ENCODE data around the gene LBR. TPM values are rescaled to one million over a fixed set of nuclear protein-coding genes. Genes with fewer than 3 reads are reported as not detected.
A peak's percentile ranks its signal among the peaks of the same experiment; 100 is the strongest.

Gene LBR
- total and polyA plus RNA-seq, 2 of the 4 experiments (the other 2 are of a cell fraction) = 21.3 to 24.9 TPM

DNA sequence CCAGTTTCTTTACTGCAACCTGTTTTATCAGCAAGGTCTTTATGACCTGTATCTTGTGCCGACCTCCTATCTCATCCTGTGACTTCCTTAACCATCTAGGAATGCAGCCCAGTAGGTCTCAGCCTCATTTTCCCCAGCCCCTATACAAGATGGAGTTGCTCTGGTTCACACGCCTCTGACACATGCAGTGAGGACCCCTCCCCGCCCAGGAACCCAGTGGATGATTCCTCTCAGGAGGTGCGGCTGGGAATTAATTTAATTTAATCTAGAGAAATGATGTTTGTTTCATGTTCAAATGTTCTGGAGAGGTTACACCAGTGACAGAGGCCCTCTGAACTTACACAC, 39.0 kb upstream of the LBR start:
- no peak overlapping the region for H2BK15ac ChIP-seq (ENCODE audit: low read depth, low read length)
- H3K79me1 ChIP-seq (ENCODE audit: low read depth in 1 of 2, low read length in 2 of 2) = no peaks in the 10 kb centered on the region
- no peak overlapping the region for H2BK5ac ChIP-seq (ENCODE audit: low read depth, low read length, poor library complexity, severe bottlenecking)
- H4K20me1 ChIP-seq (ENCODE audit: insufficient read depth, low read length) = no peaks in the 10 kb centered on the region
- dilution Hi-C loops (cut with HindIII; ENCODE audit: low sequenced_read_pairs, unreplicated experiment) = loop anchor here (25.0 kb wide), 1 partner anchor 520 kb away; the partner anchor contains the start of gene SDE2
- H3K9ac ChIP-seq (ENCODE audit: low read depth, low read length) = no peak overlapping the region
- no peak overlapping the region for H3K23ac ChIP-seq (ENCODE audit: low read depth, low read length)
- TF ChIP-seq MAFK (IDR thresholded peaks at IDR 0.05; ENCODE audit: low read depth, low read length) (no peak), CHD1 (IDR thresholded peaks at IDR 0.05; ENCODE audit: low read depth, low read length) (no peak), CEBPB (IDR thresholded peaks at IDR 0.05; ENCODE audit: low read depth, low read length) (no peak), BHLHE40 (IDR thresholded peaks at IDR 0.05; ENCODE audit: low read depth, low read length) (no peak), POLR2A (IDR thresholded peaks at IDR 0.05; ENCODE audit: low read depth, low read length) (no peak)
- TF ChIP-seq, protein P1, sequence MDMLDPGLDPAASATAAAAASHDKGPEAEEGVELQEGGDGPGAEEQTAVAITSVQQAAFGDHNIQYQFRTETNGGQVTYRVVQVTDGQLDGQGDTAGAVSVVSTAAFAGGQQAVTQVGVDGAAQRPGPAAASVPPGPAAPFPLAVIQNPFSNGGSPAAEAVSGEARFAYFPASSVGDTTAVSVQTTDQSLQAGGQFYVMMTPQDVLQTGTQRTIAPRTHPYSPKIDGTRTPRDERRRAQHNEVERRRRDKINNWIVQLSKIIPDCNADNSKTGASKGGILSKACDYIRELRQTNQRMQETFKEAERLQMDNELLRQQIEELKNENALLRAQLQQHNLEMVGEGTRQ (IDR thresholded peaks at IDR 0.05; ENCODE audit: low read depth, low read length) = no peak
- TF ChIP-seq, protein P2, sequence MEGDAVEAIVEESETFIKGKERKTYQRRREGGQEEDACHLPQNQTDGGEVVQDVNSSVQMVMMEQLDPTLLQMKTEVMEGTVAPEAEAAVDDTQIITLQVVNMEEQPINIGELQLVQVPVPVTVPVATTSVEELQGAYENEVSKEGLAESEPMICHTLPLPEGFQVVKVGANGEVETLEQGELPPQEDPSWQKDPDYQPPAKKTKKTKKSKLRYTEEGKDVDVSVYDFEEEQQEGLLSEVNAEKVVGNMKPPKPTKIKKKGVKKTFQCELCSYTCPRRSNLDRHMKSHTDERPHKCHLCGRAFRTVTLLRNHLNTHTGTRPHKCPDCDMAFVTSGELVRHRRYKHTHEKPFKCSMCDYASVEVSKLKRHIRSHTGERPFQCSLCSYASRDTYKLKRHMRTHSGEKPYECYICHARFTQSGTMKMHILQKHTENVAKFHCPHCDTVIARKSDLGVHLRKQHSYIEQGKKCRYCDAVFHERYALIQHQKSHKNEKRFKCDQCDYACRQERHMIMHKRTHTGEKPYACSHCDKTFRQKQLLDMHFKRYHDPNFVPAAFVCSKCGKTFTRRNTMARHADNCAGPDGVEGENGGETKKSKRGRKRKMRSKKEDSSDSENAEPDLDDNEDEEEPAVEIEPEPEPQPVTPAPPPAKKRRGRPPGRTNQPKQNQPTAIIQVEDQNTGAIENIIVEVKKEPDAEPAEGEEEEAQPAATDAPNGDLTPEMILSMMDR (conservative IDR thresholded peaks at IDR 0.05; ENCODE audit: low read depth, low read length) = no peak
- no TSS peak for BruUV-seq (replicated peaks)
- H2BK120ac ChIP-seq (ENCODE audit: low read depth, low read length) = no peak overlapping the region
- no peaks in the 10 kb centered on the region for H3K9me1 ChIP-seq (ENCODE audit: insufficient read depth, low read length)
- CTCF ChIA-PET = no interaction called here
- intact Hi-C loops (cut with micrococcal nuclease) = no loop called here
- H3K56ac ChIP-seq (ENCODE audit: extremely low read depth, insufficient read depth, low read length) = no peak overlapping the region
- no peak overlapping the region for H3K4me2 ChIP-seq (ENCODE audit: low read depth, low read length)
- peaks cover 4% of the 10 kb centered on the region; the same call in 1 of the 2 replicates for H3K27me3 ChIP-seq (ENCODE audit: control insufficient read depth, insufficient read depth, low read length)
- H3K27ac ChIP-seq (ENCODE audit: insufficient read depth, low read length) = no peak overlapping the region
- H3K36me3 ChIP-seq (ENCODE audit: control insufficient read depth, insufficient read depth, low read length) = no peaks in the 10 kb centered on the region
- H4K5ac ChIP-seq (ENCODE audit: low read depth, low read length) = peak overlapping the region; percentile 28; the same call in 1 of the 2 replicates
- H3K9me3 ChIP-seq (ENCODE audit: control insufficient read depth, insufficient read depth, low read length) = no peaks in the 10 kb centered on the region
- POLR2A ChIA-PET (ENCODE audit: unreplicated experiment) = no interaction called here
- ATAC-seq (ENCODE audit: low read depth) (no peak), DNase-seq (no peak)
- H4K8ac ChIP-seq (ENCODE audit: low read depth in 2 of 2, low read length in 2 of 2) = peak overlapping the region in 1 of 2 experiments; percentile 93; a peak in 2 of 4 replicates
- H3K14ac ChIP-seq (replicated peaks; ENCODE audit: low read depth, low read length) = no peak overlapping the region
- peak overlapping the region; percentile 89 for H2AFZ ChIP-seq (replicated peaks; ENCODE audit: low read length, poor library complexity)
- H2AK5ac ChIP-seq (ENCODE audit: low read depth, low read length) = no peak overlapping the region
- 100% methylated on average over 1 of the region's 4 CpGs; no CpG with 5 or more reads in 1 of the 2 experiments for WGBS, 2 experiments (ENCODE audit: extremely low coverage in 2 of 2, insufficient read length in 1 of 2)
- no peak overlapping the region for H2BK20ac ChIP-seq (ENCODE audit: low read depth, low read length)
- H3K4ac ChIP-seq (ENCODE audit: low read depth, low read length) = no peak overlapping the region
- no peak overlapping the region for H4K91ac ChIP-seq (ENCODE audit: insufficient read depth, low read depth, low read length)
- in situ Hi-C loops (cut with MboI; ENCODE audit: low sequenced_read_pairs) = no loop called here
- no peaks in the 10 kb centered on the region; the same call in 1 of the 2 replicates for H3K4me1 ChIP-seq (ENCODE audit: control insufficient read depth, insufficient read depth, low read length)
- H2AK9ac ChIP-seq (replicated peaks; ENCODE audit: low read depth, low read length, poor library complexity) = no peak overlapping the region
- H3K4me3 ChIP-seq (ENCODE audit: insufficient read depth, low read depth, low read length) = no peak overlapping the region
- H3K18ac ChIP-seq (ENCODE audit: low read depth, low read length) = no peak overlapping the region

Measured in IMR-90 (cell line).